ENCODE measurements around the gene FBXO36.

FBXO36 gene

GRCh38 chr2:230043025-230043424, 120.7 kb downstream of the FBXO36 start:
- TF ChIP-seq CTCF (IDR thresholded peaks at IDR 0.05), result no peak

GRCh38 chr2:230043461-230043860, 121.2 kb downstream of the FBXO36 start:
- TF ChIP-seq CTCF (IDR thresholded peaks at IDR 0.05), result no peak

GRCh38 chr2:230046491-230046890, 124.2 kb downstream of the FBXO36 start:
- no peak for TF ChIP-seq CTCF (IDR thresholded peaks at IDR 0.05)

- no peak for TF ChIP-seq CTCF (IDR thresholded peaks at IDR 0.05)
These were observed 125.8 kb downstream of the FBXO36 start for GRCh38 chr2:230048010-230048671.

- no peak for TF ChIP-seq CTCF (IDR thresholded peaks at IDR 0.05)
These were observed 127.8 kb downstream of the FBXO36 start for GRCh38 chr2:230050136-230050535.

GRCh38 chr2:230052299-230052698, 130.0 kb downstream of the FBXO36 start:
- no peak for TF ChIP-seq CTCF (IDR thresholded peaks at IDR 0.05)

- TF ChIP-seq CTCF (IDR thresholded peaks at IDR 0.05), result no peak
These were observed 131.6 kb downstream of the FBXO36 start for GRCh38 chr2:230053753-230054478.
